IPS-15b (cell line): ENCODE measurements around the gene FAM43A.

Experiments
- H3K27me3 ChIP-seq: one replicate; pipeline ENCODE4 v1.6.1; 2013; ENCODE audit warnings: low read length; ENCODE audit not compliant: control insufficient read depth, insufficient read depth
- H3K36me3 ChIP-seq: one replicate; pipeline ENCODE4 v1.6.1; 2013; ENCODE audit warnings: low read length; ENCODE audit not compliant: control insufficient read depth, insufficient read depth
- H3K4me1 ChIP-seq: one replicate; pipeline ENCODE4 v1.6.1; 2013; ENCODE audit warnings: mild to moderate bottlenecking, low read length; ENCODE audit not compliant: control insufficient read depth, insufficient read depth
- H3K4me3 ChIP-seq: one replicate; pipeline ENCODE4 v1.5.1; 2013; ENCODE audit warnings: low read depth, low read length
- H3K9ac ChIP-seq: one replicate; pipeline ENCODE4 v1.6.1; 2013; ENCODE audit warnings: low read depth, mild to moderate bottlenecking, low read length
- H3K9me3 ChIP-seq: one replicate; pipeline ENCODE4 v1.6.1; 2013; ENCODE audit warnings: mild to moderate bottlenecking, low read length; ENCODE audit not compliant: control insufficient read depth, insufficient read depth

The FAM43A gene

DNA sequence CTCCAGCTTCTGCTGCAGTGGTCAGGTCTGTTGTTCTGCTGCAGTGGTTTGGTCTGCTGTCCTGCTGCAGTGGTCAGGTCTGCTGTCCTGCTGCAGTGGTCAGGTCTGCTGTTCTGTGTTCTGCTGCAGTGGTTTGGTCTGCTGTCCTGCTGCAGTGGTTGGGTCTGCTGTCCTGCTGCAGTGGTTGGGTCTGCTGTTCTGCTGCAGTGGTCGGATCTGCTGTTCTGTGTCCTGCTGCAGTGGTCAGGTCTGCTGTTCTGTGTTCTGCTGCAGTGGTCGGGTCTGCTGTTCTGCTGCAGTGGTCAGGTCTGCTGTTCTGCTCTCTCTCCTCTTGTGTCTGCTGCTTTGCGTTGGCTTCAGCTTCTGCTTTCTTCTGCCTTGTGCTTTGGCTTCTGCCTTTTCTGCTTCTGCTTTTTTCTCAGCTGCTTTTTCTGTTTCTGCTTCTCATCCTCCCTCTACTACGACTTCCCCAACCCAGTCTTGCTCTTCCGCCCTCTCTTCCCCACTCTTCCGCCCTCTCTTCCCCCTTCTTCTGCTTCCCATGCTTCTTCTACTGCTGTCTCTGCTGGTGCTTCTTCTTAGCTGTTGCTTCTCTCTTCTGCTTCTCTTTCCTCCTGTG, 50.7 kb downstream of the FAM43A start:
- H3K4me3 ChIP-seq = no peak overlapping the region
- no peaks in the 10 kb centered on the region for H3K36me3 ChIP-seq
- peaks cover 4% of the 10 kb centered on the region for H3K4me1 ChIP-seq
- no peak overlapping the region for H3K9ac ChIP-seq
- peaks cover 10% of the 10 kb centered on the region for H3K27me3 ChIP-seq
- H3K9me3 ChIP-seq = no peaks in the 10 kb centered on the region

DNA sequence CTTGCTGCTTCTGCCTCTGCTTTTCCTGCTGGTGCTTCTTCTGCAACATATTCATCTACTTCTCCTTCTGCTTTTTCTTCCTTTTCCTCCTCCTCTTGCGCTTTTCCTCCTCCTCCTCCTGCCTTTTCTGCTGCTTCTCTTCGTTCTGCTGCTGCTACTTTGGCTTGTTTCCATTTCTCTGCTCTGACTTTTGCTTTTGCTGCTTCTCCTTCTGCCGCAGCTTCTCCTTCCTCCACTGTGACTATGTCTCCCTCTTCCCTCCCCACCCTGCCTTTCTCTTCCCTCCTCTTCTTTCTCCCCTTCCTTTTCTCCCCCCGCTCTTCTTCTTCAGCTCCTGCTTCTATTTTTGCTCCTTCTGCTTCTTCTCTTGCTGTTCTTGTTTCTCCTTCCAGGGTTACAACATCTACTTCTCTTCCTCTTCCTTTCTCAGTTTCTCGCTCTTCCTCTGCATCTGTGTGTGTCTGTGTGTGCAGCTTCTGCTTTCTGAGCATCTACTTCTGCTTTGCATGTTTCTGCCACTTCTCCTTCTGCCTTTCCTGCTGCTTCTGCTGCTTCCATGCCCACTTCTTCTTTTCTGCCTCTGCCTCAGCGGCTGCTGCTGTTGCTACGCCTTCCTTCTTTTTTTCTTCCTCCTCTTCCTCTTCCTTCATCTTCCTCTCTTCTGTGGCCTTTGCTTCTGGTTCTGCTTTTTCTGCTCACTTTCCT, 51.4 kb downstream of the FAM43A start:
- no peaks in the 10 kb centered on the region for H3K36me3 ChIP-seq
- no peaks in the 10 kb centered on the region for H3K9me3 ChIP-seq
- peaks cover 5% of the 10 kb centered on the region for H3K4me1 ChIP-seq
- H3K27me3 ChIP-seq = peaks cover 10% of the 10 kb centered on the region
- no peak overlapping the region for H3K9ac ChIP-seq
- H3K4me3 ChIP-seq = no peak overlapping the region
